ENCODE measurements around the gene MLLT10. TPM values are rescaled to one million over a fixed set of nuclear protein-coding genes. Genes with fewer than 3 reads are reported as not detected.

Gene MLLT10
- total RNA-seq, 4 donors from 2014 or later: 23.5 to 39.7 (median 30.2) TPM

GRCh38 chr10:21753497-21754270 lies 219.7 kb downstream of the MLLT10 start:
- Histone ChIP-seq H3K36me3 (peaks cover 0 to 43% (median 11%) of the 10 kb centered on the region in 4 donors), H3K27ac (replicated peaks in 1 of 4) (no peak overlapping the region), H3K4me1 (no peaks in the 10 kb centered on the region), H3K9me3 (no peaks in the 10 kb centered on the region), H3K27me3 (no peaks in the 10 kb centered on the region), H3K4me3 (no peak overlapping the region)
- intact Hi-C loops (cut with DNase I): no loop called here
- 85% methylated on average over 18 of the region's 18 CpGs for WGBS
- DNase-seq (ENCODE audit: extremely low spot score): no peak
- TF ChIP-seq POLR2A (IDR thresholded peaks at IDR 0.05; ENCODE audit: low read depth) (no peak), EP300 (IDR thresholded peaks at IDR 0.05) (no peak), CTCF (IDR thresholded peaks at IDR 0.05) (no peak), POLR2AphosphoS5 (IDR thresholded peaks at IDR 0.05) (no peak)

- Histone ChIP-seq H3K27me3 (no peaks in the 10 kb centered on the region), H3K36me3 (peaks cover 0 to 51% (median 20%) of the 10 kb centered on the region in 4 donors), H3K9me3 (no peaks in the 10 kb centered on the region), H3K27ac (replicated peaks in 1 of 4) (no peak overlapping the region), H3K4me1 (no peaks in the 10 kb centered on the region), H3K4me3 (no peak overlapping the region)
- intact Hi-C loops (cut with DNase I): no loop called here
- DNase-seq (ENCODE audit: extremely low spot score): no peak
- WGBS: 78% methylated on average over 10 of the region's 10 CpGs
- TF ChIP-seq CTCF (IDR thresholded peaks at IDR 0.05): no peak
- no peak for TF ChIP-seq POLR2AphosphoS5 (IDR thresholded peaks at IDR 0.05)
- TF ChIP-seq EP300 (IDR thresholded peaks at IDR 0.05): no peak
- TF ChIP-seq POLR2A (IDR thresholded peaks at IDR 0.05; ENCODE audit: low read depth): no peak
Measured at GRCh38 chr10:21754410-21755011, 220.5 kb downstream of the MLLT10 start.

GRCh38 chr10:21756707-21757106 lies 222.7 kb downstream of the MLLT10 start:
- intact Hi-C loops (cut with DNase I): no loop called here
- WGBS: 90% methylated on average over 12 of the region's 12 CpGs
- H3K4me1 ChIP-seq: no peaks in the 10 kb centered on the region
- H3K9me3 ChIP-seq: no peaks in the 10 kb centered on the region
- H3K4me3 ChIP-seq: no peak overlapping the region
- no peak for DNase-seq (ENCODE audit: extremely low spot score)
- no peaks in the 10 kb centered on the region for H3K27me3 ChIP-seq
- peaks cover 0 to 52% (median 20%) of the 10 kb centered on the region in 4 donors for H3K36me3 ChIP-seq
- TF ChIP-seq POLR2AphosphoS5 (IDR thresholded peaks at IDR 0.05) (no peak), EP300 (IDR thresholded peaks at IDR 0.05) (no peak), POLR2A (IDR thresholded peaks at IDR 0.05; ENCODE audit: low read depth) (no peak), CTCF (IDR thresholded peaks at IDR 0.05) (no peak)
- H3K27ac ChIP-seq (replicated peaks in 1 of 4): no peak overlapping the region

- H3K4me3 ChIP-seq: no peak overlapping the region
- DNase-seq (ENCODE audit: extremely low spot score): no peak
- whole genome bisulfite sequencing: 62% methylated on average over 7 of the region's 8 CpGs
- H3K27ac ChIP-seq (replicated peaks in 1 of 4): no peak overlapping the region
- intact Hi-C loops (cut with DNase I): no loop called here
- TF ChIP-seq POLR2A (IDR thresholded peaks at IDR 0.05; ENCODE audit: low read depth) (no peak), CTCF (IDR thresholded peaks at IDR 0.05) (no peak), POLR2AphosphoS5 (IDR thresholded peaks at IDR 0.05) (no peak), EP300 (IDR thresholded peaks at IDR 0.05) (no peak)
- H3K9me3 ChIP-seq: no peaks in the 10 kb centered on the region
- no peaks in the 10 kb centered on the region for H3K4me1 ChIP-seq
- H3K36me3 ChIP-seq: peaks cover 0 to 52% (median 20%) of the 10 kb centered on the region in 4 donors
- H3K27me3 ChIP-seq: no peaks in the 10 kb centered on the region
Measured at GRCh38 chr10:21757185-21757901, 223.3 kb downstream of the MLLT10 start.

Measured in esophagus muscularis mucosa (tissue), 4 donors.